Upper lobe of left lung (tissue), 6 donors: Measurements from ENCODE around the gene FAM204A. TPM values are rescaled to one million over a fixed set of nuclear protein-coding genes. Genes with fewer than 3 reads are reported as not detected.

Experiments used
- ATAC-seq, 2 donors: fragments of 200-7000 bp; cut with Tn5 transposase; one replicate each; pipeline ENCODE4 v1.9.1; 2022; ENCODE audit warnings: mild to moderate bottlenecking in 2 of 2, moderate library complexity in 2 of 2; ENCODE audit not compliant: low FRiP score in 2 of 2
- DNase-seq, 2 donors: peaks; one replicate each; pipeline ENCODE4 v3.0.0-alpha.2; 2019 to 2020
- H3K27ac ChIP-seq, 4 donors: fragments of 200-600 bp; sonication (generic); one replicate each; pipeline ENCODE4 v1.5.1; 2016 to 2019
- H3K27me3 ChIP-seq, 4 donors: fragments of 200-600 bp; sonication (generic); one replicate each; pipeline ENCODE4 v1.5.1; 2017 to 2019
- H3K36me3 ChIP-seq, 4 donors: fragments of 200-600 bp; sonication (generic); one replicate each; pipeline ENCODE4 v1.5.1; 2016 to 2019
- H3K4me1 ChIP-seq, 4 donors: fragments of 200-600 bp; sonication (generic); one replicate each; pipeline ENCODE4 v1.5.1; 2018 to 2019
- H3K4me3 ChIP-seq, 4 donors: fragments of 200-600 bp; sonication (generic); one replicate each; pipeline ENCODE4 v1.5.1; 2017 to 2019; ENCODE audit warnings: mild to moderate bottlenecking in 2 of 4, moderate library complexity in 1 of 4
- H3K9me3 ChIP-seq, 4 donors: fragments of 200-600 bp; sonication (generic); one replicate each; pipeline ENCODE4 v1.5.1; 2018 to 2019
- EP300 ChIP-seq, 4 donors: sonication (generic); formaldehyde crosslinking; IDR thresholded peaks; one replicate each; pipeline ENCODE4 v1.5.1; 2017; ENCODE audit warnings: antibody characterized with exemption in 4 of 4, control low read depth in 2 of 4
- POLR2A ChIP-seq, 4 donors: fragments of 450-650 bp; IDR thresholded peaks; one replicate each; pipeline ENCODE4 v1.5.1; 2016 to 2017; ENCODE audit warnings: antibody characterized with exemption in 4 of 4, mild to moderate bottlenecking in 2 of 4
- POLR2AphosphoS5 ChIP-seq, 2 donors: sonication (generic); formaldehyde crosslinking; IDR thresholded peaks; one replicate each; pipeline ENCODE4 v1.5.1; 2017; ENCODE audit warnings: antibody characterized with exemption in 2 of 2
- WGBS, 2 donors: methylation state at CpG; one replicate each; pipeline ENCODE4 v1.1.5; 2017 to 2018; 5-methylcytosine and 5-hydroxymethylcytosine counted together
- total RNA-seq, 6 donors: library from RNA; depleted of rRNA in 4 of 6; stranded (reverse); fragments of >200 nt in 4 of 6; gene quantifications; one replicate each; pipeline versions ENCODE4 v1.1.0 to v1.2.1, GENCODE V29; 2016 to 2021
- TF ChIP-seq, protein P1 (sequence below), 6 experiments: fragments of 450-650 bp in 4 of 6; fragments of 200-600 bp in 2 of 6; sonication (generic) in 2 of 6; IDR thresholded peaks; one replicate each; pipeline ENCODE4 v1.5.1; 2016 to 2019; ENCODE audit warnings: antibody characterized with exemption in 6 of 6
- donor health status: DM: no; HTN: no; CAD: no; lungs with moderate emphysema.
- donor health status: DM: no; HTN: yes; CAD: no; lungs with severe emphysema.

Gene FAM204A
- total RNA-seq, 6 donors from 2014 or later = 22.0 to 63.6 (median 44.0) TPM

DNA sequence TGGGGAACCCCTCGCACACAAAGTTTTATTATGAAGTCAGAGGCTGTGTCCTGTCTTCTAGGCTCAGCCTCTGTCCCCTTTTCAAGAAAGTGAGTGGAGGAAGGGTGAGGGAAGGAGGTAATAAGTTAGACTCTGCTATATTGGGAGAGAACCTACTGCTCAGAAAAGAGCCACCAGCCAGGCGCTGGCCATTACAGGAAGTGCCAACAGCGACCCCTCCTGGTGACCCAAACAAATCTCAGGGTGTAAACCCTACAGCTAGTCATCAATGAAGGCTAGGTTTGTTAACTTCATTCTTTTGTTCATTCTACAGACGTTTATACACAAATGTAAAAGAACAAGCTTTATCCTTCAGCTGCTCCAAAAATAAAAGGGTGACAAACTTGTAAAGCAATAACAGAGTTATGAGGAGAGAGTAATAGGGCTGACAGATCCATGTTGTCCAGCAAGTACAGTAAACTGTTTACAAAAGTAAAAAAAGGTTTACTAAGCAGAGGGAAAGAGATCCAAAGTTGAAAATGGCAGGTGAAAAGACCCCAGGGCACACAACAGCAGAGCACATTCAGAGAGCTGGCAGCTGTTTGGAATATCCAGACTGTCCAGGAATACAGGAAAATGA lies 82.7 kb downstream of the FAM204A start:
- Histone ChIP-seq H3K36me3 (no peaks in the 10 kb centered on the region), H3K27me3 (no peaks in the 10 kb centered on the region), H3K9me3 (no peaks in the 10 kb centered on the region), H3K4me3 (no peak overlapping the region), H3K27ac (no peak overlapping the region), H3K4me1 (no peaks in the 10 kb centered on the region)
- no peak for TF ChIP-seq POLR2AphosphoS5 (IDR thresholded peaks at IDR 0.05)
- TF ChIP-seq, protein P1, sequence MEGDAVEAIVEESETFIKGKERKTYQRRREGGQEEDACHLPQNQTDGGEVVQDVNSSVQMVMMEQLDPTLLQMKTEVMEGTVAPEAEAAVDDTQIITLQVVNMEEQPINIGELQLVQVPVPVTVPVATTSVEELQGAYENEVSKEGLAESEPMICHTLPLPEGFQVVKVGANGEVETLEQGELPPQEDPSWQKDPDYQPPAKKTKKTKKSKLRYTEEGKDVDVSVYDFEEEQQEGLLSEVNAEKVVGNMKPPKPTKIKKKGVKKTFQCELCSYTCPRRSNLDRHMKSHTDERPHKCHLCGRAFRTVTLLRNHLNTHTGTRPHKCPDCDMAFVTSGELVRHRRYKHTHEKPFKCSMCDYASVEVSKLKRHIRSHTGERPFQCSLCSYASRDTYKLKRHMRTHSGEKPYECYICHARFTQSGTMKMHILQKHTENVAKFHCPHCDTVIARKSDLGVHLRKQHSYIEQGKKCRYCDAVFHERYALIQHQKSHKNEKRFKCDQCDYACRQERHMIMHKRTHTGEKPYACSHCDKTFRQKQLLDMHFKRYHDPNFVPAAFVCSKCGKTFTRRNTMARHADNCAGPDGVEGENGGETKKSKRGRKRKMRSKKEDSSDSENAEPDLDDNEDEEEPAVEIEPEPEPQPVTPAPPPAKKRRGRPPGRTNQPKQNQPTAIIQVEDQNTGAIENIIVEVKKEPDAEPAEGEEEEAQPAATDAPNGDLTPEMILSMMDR (IDR thresholded peaks at IDR 0.05) = peak in 3 of 6 experiments; percentile 13 to 38 (median 28)
- DNase-seq = peak in 1 of 2 donors; percentile 31
- 22 to 27% methylated on average over 4 of the region's 4 CpGs for WGBS, 2 donors
- no peak for ATAC-seq

DNA sequence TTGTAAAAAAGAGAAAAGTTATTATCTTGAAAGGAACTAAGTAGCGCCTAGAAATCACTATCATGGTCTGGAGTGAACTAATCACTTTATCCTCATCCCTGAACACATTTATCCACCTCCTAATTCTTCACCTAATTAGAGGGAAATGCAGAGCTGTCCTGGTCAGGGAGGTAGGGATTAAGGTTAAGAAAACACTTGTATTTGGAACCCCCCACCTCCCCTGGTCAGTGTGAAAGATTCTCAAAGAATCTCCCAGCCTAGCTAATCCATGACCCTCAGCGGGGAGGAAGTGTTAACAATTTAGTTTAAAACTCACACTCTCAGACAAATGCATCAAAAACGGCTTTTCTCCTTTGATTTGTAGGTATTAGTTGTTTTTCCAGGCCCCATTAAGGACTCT lies 83.8 kb downstream of the FAM204A start:
- H3K27ac ChIP-seq = no peak overlapping the region
- DNase-seq (no peak), ATAC-seq (no peak)
- H3K9me3 ChIP-seq = no peaks in the 10 kb centered on the region
- 54 to 64% methylated on average over 3 of the region's 3 CpGs for WGBS, 2 donors
- H3K27me3 ChIP-seq = no peaks in the 10 kb centered on the region
- no peaks in the 10 kb centered on the region for H3K36me3 ChIP-seq
- no peak for TF ChIP-seq POLR2AphosphoS5 (IDR thresholded peaks at IDR 0.05)
- TF ChIP-seq POLR2A (IDR thresholded peaks at IDR 0.05) = no peak
- TF ChIP-seq, protein P1 (IDR thresholded peaks at IDR 0.05) = no peak
- TF ChIP-seq EP300 (IDR thresholded peaks at IDR 0.05) = no peak
- H3K4me3 ChIP-seq = no peak overlapping the region
- H3K4me1 ChIP-seq = no peaks in the 10 kb centered on the region

DNA sequence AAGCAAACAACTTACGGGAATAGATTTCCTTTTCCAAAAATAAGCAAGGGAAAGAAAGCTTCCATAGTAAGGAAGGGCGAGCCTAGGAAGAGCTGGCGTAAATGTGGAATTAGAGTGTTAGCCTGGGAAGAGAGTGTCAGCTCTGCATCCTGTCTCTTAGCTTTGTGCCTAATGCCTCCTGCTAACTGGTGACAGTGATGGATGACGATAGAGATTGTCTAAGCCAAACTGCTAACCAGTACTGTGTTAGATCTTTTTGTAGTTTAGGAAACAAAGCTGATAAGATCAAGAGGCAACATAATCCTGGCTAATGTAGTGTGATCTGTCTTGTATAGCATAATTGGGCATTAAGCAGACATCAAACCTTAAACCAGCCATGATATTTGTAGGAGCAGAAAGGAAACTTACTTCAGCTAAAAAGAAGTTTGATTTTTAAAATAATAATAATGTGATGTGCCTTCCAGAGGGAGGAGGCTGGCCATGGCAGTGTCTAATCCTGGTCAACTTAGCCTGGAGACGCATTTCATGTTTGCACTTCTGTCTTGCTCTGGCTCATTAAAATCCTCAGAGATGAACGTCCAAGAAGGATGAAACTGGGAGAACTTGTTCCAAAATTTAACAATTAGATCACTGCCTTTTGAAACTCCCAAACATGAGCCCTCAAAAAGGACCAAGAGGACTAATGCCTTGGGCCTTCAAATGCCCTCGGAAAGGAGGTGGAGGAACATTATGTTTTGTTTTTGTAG lies 85.1 kb downstream of the FAM204A start:
- DNase-seq (no peak), ATAC-seq (no peak)
- Histone ChIP-seq H3K4me3 (no peak overlapping the region), H3K27me3 (no peaks in the 10 kb centered on the region), H3K36me3 (no peaks in the 10 kb centered on the region), H3K27ac (no peak overlapping the region), H3K9me3 (no peaks in the 10 kb centered on the region), H3K4me1 (no peaks in the 10 kb centered on the region)
- WGBS, 2 donors = 36 to 41% methylated on average over 7 of the region's 7 CpGs
- TF ChIP-seq, protein P1 (IDR thresholded peaks at IDR 0.05) = no peak
- TF ChIP-seq POLR2AphosphoS5 (IDR thresholded peaks at IDR 0.05) (no peak), EP300 (IDR thresholded peaks at IDR 0.05) (no peak), POLR2A (IDR thresholded peaks at IDR 0.05) (no peak)

DNA sequence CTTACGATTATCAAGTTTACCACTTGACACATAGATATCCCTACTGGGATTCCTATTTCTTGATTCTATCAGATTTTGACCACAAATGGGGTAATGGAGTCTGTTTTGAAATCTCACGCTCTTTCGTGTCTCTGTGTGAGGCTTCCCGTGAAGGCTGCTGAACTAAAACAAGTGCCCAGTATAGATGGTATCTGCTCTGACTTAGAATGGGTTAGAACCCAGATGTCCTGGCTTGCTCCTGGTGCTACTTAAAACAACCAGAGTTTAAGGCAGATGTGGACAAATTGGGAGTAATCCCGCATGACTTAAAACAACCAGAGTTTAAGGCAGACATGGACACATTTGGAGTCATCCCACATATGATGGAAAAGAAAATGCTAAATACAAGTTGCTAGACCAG lies 85.9 kb downstream of the FAM204A start:
- no peaks in the 10 kb centered on the region for H3K4me1 ChIP-seq
- H3K4me3 ChIP-seq = no peak overlapping the region
- H3K27me3 ChIP-seq = no peaks in the 10 kb centered on the region
- DNase-seq (no peak), ATAC-seq (no peak)
- H3K9me3 ChIP-seq = no peaks in the 10 kb centered on the region
- no peak overlapping the region for H3K27ac ChIP-seq
- WGBS, 2 donors = 67 to 68% methylated on average over 5 of the region's 5 CpGs
- TF ChIP-seq EP300 (IDR thresholded peaks at IDR 0.05) (no peak), POLR2A (IDR thresholded peaks at IDR 0.05) (no peak), POLR2AphosphoS5 (IDR thresholded peaks at IDR 0.05) (no peak)
- TF ChIP-seq, protein P1 (IDR thresholded peaks at IDR 0.05) = no peak
- H3K36me3 ChIP-seq = no peaks in the 10 kb centered on the region
